Ishikawa (cell line): ENCODE measurements around the gene ANO3.
A peak's percentile ranks its signal among the peaks of the same experiment; 100 is the strongest.

Experiments used
- CEBPB ChIP-seq: IDR thresholded peaks from 2 replicates; pipeline ENCODE4 v1.6.1; 2012
- CREB1 ChIP-seq: IDR thresholded peaks from 2 replicates; pipeline ENCODE4 v1.6.1; 2012; ENCODE audit warnings: low read depth
- EGR1 ChIP-seq: IDR thresholded peaks from 2 replicates; pipeline ENCODE4 v1.6.1; 2012
- EP300 ChIP-seq: IDR thresholded peaks from 2 replicates; pipeline ENCODE4 v1.6.1; 2012; ENCODE audit warnings: borderline replicate concordance
- FOXM1 ChIP-seq: IDR thresholded peaks from 2 replicates; pipeline ENCODE4 v1.6.1; 2012; ENCODE audit warnings: low read depth, borderline replicate concordance
- NFIC ChIP-seq: IDR thresholded peaks from 2 replicates; pipeline ENCODE4 v1.6.1; 2012
- RAD21 ChIP-seq: IDR thresholded peaks from 2 replicates; pipeline ENCODE4 v1.6.1; 2012; ENCODE audit warnings: low read depth
- TAF1 ChIP-seq: IDR thresholded peaks from 2 replicates; pipeline ENCODE4 v1.6.1; 2012; ENCODE audit warnings: low read depth, mild to moderate bottlenecking
- TCF12 ChIP-seq: IDR thresholded peaks from 2 replicates; pipeline ENCODE4 v1.6.1; 2012; ENCODE audit warnings: low read depth
- TEAD4 ChIP-seq: IDR thresholded peaks from 2 replicates; pipeline ENCODE4 v1.6.1; 2012
- YY1 ChIP-seq: IDR thresholded peaks from 2 replicates; pipeline ENCODE4 v1.6.1; 2012; ENCODE audit warnings: low read depth
- ZBTB7A ChIP-seq: IDR thresholded peaks from 2 replicates; pipeline ENCODE4 v1.6.1; 2012; ENCODE audit warnings: low read depth
- TF ChIP-seq, protein P1 (sequence below): IDR thresholded peaks from 2 replicates; pipeline ENCODE4 v1.6.1; 2012
- TF ChIP-seq, protein P2 (sequence below): IDR thresholded peaks from 2 replicates; pipeline ENCODE4 v1.6.1; 2012; ENCODE audit warnings: low read depth, mild to moderate bottlenecking
- TF ChIP-seq, protein P3 (sequence below): IDR thresholded peaks from 2 replicates; pipeline ENCODE4 v1.6.1; 2012

The ANO3 gene

DNA sequence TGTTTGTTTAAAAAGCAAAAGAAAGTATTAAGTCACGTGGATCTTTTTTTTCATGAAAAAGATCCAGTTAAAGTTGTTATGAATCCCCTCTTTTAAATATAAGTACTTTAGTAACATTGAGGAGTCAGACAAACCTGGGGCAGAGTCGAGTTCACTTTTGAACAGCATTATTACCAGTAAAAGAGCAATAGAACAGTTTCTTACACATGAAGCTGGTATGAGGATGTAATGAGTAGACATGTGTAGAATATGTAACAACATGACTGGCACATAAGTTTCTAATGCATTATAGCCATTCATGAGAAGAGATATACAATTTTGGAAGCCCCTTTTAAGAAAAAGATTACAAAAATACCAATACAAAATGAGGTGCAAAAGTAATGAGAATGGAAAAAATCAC is 247.8 kb downstream of the ANO3 start:
- TF ChIP-seq, protein P1, sequence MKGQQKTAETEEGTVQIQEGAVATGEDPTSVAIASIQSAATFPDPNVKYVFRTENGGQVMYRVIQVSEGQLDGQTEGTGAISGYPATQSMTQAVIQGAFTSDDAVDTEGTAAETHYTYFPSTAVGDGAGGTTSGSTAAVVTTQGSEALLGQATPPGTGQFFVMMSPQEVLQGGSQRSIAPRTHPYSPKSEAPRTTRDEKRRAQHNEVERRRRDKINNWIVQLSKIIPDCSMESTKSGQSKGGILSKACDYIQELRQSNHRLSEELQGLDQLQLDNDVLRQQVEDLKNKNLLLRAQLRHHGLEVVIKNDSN = no peak
- TF ChIP-seq YY1 = no peak
- TF ChIP-seq RAD21 = no peak
- no peak for TF ChIP-seq TAF1
- TF ChIP-seq CREB1 = no peak
- TF ChIP-seq TEAD4 = no peak
- TF ChIP-seq NFIC = no peak
- TF ChIP-seq EP300 = no peak
- TF ChIP-seq, protein P2, sequence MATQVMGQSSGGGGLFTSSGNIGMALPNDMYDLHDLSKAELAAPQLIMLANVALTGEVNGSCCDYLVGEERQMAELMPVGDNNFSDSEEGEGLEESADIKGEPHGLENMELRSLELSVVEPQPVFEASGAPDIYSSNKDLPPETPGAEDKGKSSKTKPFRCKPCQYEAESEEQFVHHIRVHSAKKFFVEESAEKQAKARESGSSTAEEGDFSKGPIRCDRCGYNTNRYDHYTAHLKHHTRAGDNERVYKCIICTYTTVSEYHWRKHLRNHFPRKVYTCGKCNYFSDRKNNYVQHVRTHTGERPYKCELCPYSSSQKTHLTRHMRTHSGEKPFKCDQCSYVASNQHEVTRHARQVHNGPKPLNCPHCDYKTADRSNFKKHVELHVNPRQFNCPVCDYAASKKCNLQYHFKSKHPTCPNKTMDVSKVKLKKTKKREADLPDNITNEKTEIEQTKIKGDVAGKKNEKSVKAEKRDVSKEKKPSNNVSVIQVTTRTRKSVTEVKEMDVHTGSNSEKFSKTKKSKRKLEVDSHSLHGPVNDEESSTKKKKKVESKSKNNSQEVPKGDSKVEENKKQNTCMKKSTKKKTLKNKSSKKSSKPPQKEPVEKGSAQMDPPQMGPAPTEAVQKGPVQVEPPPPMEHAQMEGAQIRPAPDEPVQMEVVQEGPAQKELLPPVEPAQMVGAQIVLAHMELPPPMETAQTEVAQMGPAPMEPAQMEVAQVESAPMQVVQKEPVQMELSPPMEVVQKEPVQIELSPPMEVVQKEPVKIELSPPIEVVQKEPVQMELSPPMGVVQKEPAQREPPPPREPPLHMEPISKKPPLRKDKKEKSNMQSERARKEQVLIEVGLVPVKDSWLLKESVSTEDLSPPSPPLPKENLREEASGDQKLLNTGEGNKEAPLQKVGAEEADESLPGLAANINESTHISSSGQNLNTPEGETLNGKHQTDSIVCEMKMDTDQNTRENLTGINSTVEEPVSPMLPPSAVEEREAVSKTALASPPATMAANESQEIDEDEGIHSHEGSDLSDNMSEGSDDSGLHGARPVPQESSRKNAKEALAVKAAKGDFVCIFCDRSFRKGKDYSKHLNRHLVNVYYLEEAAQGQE = no peak
- TF ChIP-seq CEBPB = no peak
- TF ChIP-seq EGR1 = no peak
- TF ChIP-seq FOXM1 = no peak
- TF ChIP-seq, protein P3, sequence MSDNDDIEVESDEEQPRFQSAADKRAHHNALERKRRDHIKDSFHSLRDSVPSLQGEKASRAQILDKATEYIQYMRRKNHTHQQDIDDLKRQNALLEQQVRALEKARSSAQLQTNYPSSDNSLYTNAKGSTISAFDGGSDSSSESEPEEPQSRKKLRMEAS = no peak
- no peak for TF ChIP-seq ZBTB7A
- TF ChIP-seq TCF12 = no peak

DNA sequence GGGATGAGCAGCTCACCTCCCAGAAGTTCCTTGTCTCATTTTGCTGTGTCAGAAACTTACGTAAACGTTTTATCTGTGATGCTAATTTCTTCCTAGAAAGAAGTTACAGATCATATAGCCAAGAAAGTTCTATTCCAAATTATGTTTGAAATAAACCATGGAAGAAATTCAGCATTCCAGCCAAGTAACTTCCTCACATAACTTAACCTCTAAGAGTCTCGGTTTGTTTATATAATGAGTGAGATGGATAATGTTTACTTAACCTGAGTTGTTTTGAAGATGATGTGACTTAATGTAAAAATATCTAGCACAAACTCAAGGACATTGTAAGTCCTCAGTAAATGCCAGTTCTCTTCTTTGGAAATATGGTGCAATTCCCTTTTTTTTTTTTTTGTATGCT is 249.0 kb downstream of the ANO3 start:
- TF ChIP-seq, protein P2 = no peak

DNA sequence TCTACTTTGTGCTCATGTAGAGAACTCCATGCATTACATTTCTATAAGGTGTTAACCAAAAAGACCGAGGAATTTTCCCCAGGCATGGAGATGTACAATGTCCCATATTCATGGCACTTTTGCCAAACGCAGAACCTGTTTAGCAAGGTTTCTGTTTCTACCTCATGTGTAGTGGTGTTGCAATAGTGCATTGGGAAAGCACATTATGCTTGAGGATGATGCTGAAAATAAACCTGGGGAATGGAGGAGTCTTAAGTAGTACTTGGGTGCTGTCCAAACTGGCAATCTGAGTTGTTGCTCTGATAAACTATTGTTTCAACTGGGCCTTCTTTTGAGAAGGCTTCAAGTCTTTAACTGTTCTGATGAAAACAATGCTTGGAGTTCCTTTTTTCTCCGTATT is 251.6 kb downstream of the ANO3 start:
- TF ChIP-seq RAD21 = 0 out of 2 replicates have a peak, but pooled peaks have one; percentile 2
- TF ChIP-seq EGR1 = no peak
- peak; percentile 67 for TF ChIP-seq NFIC
- 0 out of 2 replicates have a peak, but pooled peaks have one; percentile 10 for TF ChIP-seq EP300
- TF ChIP-seq, protein P2 = no peak
- TF ChIP-seq, protein P3 = peak; percentile 23; the same call in 1 of the 2 replicates
- TF ChIP-seq TEAD4 = peak; percentile 35; the same call in 1 of the 2 replicates
- TF ChIP-seq ZBTB7A = no peak
- TF ChIP-seq CEBPB = peak; percentile 99
- TF ChIP-seq FOXM1 = no peak
- no peak for TF ChIP-seq CREB1
- TF ChIP-seq, protein P1 = no peak
- TF ChIP-seq YY1 = peak; percentile 45; the same call in 1 of the 2 replicates
- TF ChIP-seq TCF12 = 0 out of 2 replicates have a peak, but pooled peaks have one; percentile 17
- no peak for TF ChIP-seq TAF1

DNA sequence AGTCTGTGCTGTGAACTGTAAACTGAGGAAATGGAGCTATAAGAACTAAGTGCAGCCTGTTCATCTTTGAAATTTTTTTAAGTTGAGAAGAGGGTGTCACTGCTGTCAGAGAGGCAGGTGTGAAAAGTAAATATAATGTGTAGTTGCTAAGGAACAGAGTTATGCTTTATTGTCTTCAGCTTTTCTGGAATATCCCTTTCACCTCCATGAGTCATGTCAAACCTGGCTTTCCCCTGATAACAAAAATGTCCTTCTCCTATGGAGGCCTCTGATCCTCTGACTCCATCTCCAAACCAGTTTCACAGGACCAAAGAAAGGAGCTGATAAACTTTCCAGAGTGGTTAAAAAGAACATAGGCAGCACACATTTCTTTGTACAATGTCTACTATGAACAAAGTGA is 252.9 kb downstream of the ANO3 start:
- TF ChIP-seq NFIC = no peak
- no peak for TF ChIP-seq CEBPB
- no peak for TF ChIP-seq RAD21
- no peak for TF ChIP-seq EP300
- TF ChIP-seq EGR1 = no peak
- TF ChIP-seq YY1 = no peak
- no peak for TF ChIP-seq TCF12
- no peak for TF ChIP-seq TAF1
- no peak for TF ChIP-seq TEAD4
- TF ChIP-seq CREB1 = no peak
- TF ChIP-seq FOXM1 = no peak
- TF ChIP-seq, protein P3 = no peak
- TF ChIP-seq, protein P2 = no peak
- no peak for TF ChIP-seq ZBTB7A
- TF ChIP-seq, protein P1 = no peak
